GM18907 (cell line): ENCODE results near the gene CGNL1.

ENCODE experiments used
- ATAC-seq: cut with Tn5 transposase; IDR thresholded peaks from one replicate; pipeline ENCODE4 v1.9.1; 2021; ENCODE audit warnings: mild to moderate bottlenecking, moderate library complexity; ENCODE audit not compliant: unreplicated experiment

CGNL1 gene

GRCh38 chr15:57419335-57419734 lies 43.0 kb downstream of the CGNL1 start:
- ATAC-seq: no peak

- ATAC-seq: no peak
Measured at GRCh38 chr15:57421110-57421509, 44.8 kb downstream of the CGNL1 start.

GRCh38 chr15:57421551-57421950 lies 45.2 kb downstream of the CGNL1 start:
- no peak for ATAC-seq

- ATAC-seq: peak; percentile 94
Measured at GRCh38 chr15:57422113-57422754, 45.9 kb downstream of the CGNL1 start.

- ATAC-seq: no peak
Measured at GRCh38 chr15:57423599-57424140, 47.4 kb downstream of the CGNL1 start.

- ATAC-seq: no peak
Measured at GRCh38 chr15:57424628-57425405, 48.5 kb downstream of the CGNL1 start.

GRCh38 chr15:57425842-57426241 lies 49.5 kb downstream of the CGNL1 start:
- no peak for ATAC-seq

GRCh38 chr15:57427367-57427821 lies 51.1 kb downstream of the CGNL1 start:
- no peak for ATAC-seq

GRCh38 chr15:57432141-57432741 lies 55.9 kb downstream of the CGNL1 start:
- no peak for ATAC-seq

- no peak for ATAC-seq
Measured at GRCh38 chr15:57436166-57436565, 59.9 kb downstream of the CGNL1 start.

GRCh38 chr15:57436961-57437360 lies 60.7 kb downstream of the CGNL1 start:
- no peak for ATAC-seq

GRCh38 chr15:57437564-57437963 lies 61.3 kb downstream of the CGNL1 start:
- ATAC-seq: no peak

- no peak for ATAC-seq
Measured at GRCh38 chr15:57438166-57438565, 61.9 kb downstream of the CGNL1 start.

- ATAC-seq: no peak
Measured at GRCh38 chr15:57439128-57440027, 63.1 kb downstream of the CGNL1 start.

- no peak for ATAC-seq
Measured at GRCh38 chr15:57440167-57440566, 63.9 kb downstream of the CGNL1 start.

GRCh38 chr15:57440799-57441198 lies 64.5 kb downstream of the CGNL1 start:
- no peak for ATAC-seq

GRCh38 chr15:57442335-57442734 lies 66.0 kb downstream of the CGNL1 start:
- no peak for ATAC-seq

- ATAC-seq: no peak
Measured at GRCh38 chr15:57443486-57443885, 67.2 kb downstream of the CGNL1 start.

GRCh38 chr15:57444877-57445513 lies 68.7 kb downstream of the CGNL1 start:
- no peak for ATAC-seq

GRCh38 chr15:57445872-57446271 lies 69.6 kb downstream of the CGNL1 start:
- ATAC-seq: no peak
